Uterus (tissue), 4 donors: Measurements from ENCODE around the gene ABI3BP. TPM values are rescaled to one million over a fixed set of nuclear protein-coding genes. Genes with fewer than 3 reads are reported as not detected.
A peak's percentile ranks its signal among the peaks of the same experiment; 100 is the strongest.

Experiments used
- DNase-seq, 2 donors: peaks; one replicate each; pipeline ENCODE4 v3.0.0-alpha.2; 2019 to 2020
- H3K27ac ChIP-seq, 2 donors: fragments of 200-600 bp; sonication (generic); 1 replicate in 1 of 2; 2 replicates in 1 of 2; pipeline ENCODE4 v1.5.1; 2016 to 2018
- H3K27me3 ChIP-seq, 2 donors: fragments of 200-600 bp; sonication (generic); one replicate each; pipeline ENCODE4 v1.5.1; 2018 to 2019; ENCODE audit warnings: control low read depth in 1 of 2
- H3K36me3 ChIP-seq, 2 donors: fragments of 200-600 bp; sonication (generic); one replicate each; pipeline ENCODE4 v1.5.1; 2019; ENCODE audit warnings: control low read depth in 1 of 2
- H3K4me1 ChIP-seq, 2 donors: fragments of 200-600 bp; sonication (generic); one replicate each; pipeline ENCODE4 v1.5.1; 2018 to 2019; ENCODE audit warnings: control low read depth in 1 of 2
- H3K4me3 ChIP-seq, 2 donors: fragments of 200-600 bp; sonication (generic); 1 replicate in 1 of 2; 2 replicates in 1 of 2; pipeline ENCODE4 v1.5.1; 2018 to 2019; ENCODE audit warnings: mild to moderate bottlenecking in 1 of 2
- H3K9me3 ChIP-seq, 2 donors: fragments of 200-600 bp; sonication (generic); one replicate each; pipeline ENCODE4 v1.5.1; 2019; ENCODE audit warnings: control low read depth in 1 of 2
- POLR2A ChIP-seq, 2 donors: fragments of 450-650 bp; IDR thresholded peaks; one replicate each; pipeline ENCODE4 v1.6.1; 2016; ENCODE audit warnings: antibody characterized with exemption in 2 of 2, mild to moderate bottlenecking in 1 of 2, moderate library complexity in 1 of 2
- intact Hi-C: fragments of 100-400 bp; cut with DNase I; formaldehyde crosslinking; loops from one replicate; pipeline ENCODE4 v1.15.1; 2023; ENCODE audit warnings: low total_unique reads
- total RNA-seq, 4 donors: library from RNA; depleted of rRNA in 3 of 4; stranded (reverse); fragments of >200 nt in 3 of 4; gene quantifications; one replicate each; pipeline versions ENCODE4 v1.1.0 to v1.2.4, GENCODE V29; 2014 to 2023
- TF ChIP-seq, protein P1 (sequence below), 4 experiments: fragments of 200-600 bp in 2 of 4; fragments of 450-650 bp in 2 of 4; sonication (generic) in 2 of 4; IDR thresholded peaks; one replicate each; pipeline ENCODE4 v1.5.1; 2016 to 2019; ENCODE audit warnings: antibody characterized with exemption in 4 of 4, mild to moderate bottlenecking in 2 of 4, moderate library complexity in 1 of 4
- donor health status: DM: yes; HTN: yes; CAD: no.

Gene ABI3BP
- total RNA-seq, 4 donors from 2014 or later, result 38.8 to 156 (median 89.2) TPM

- peaks cover 0 to 6% of the 10 kb centered on the region in 2 donors for H3K4me1 ChIP-seq
- H3K4me3 ChIP-seq, result no peak overlapping the region
- no peaks in the 10 kb centered on the region for H3K27me3 ChIP-seq
- no peaks in the 10 kb centered on the region for H3K36me3 ChIP-seq
- no peak overlapping the region for H3K27ac ChIP-seq
- intact Hi-C loops, result no loop called here
- no peaks in the 10 kb centered on the region for H3K9me3 ChIP-seq
- no peak for DNase-seq
- TF ChIP-seq POLR2A (IDR thresholded peaks at IDR 0.05), result no peak
- TF ChIP-seq, protein P1, sequence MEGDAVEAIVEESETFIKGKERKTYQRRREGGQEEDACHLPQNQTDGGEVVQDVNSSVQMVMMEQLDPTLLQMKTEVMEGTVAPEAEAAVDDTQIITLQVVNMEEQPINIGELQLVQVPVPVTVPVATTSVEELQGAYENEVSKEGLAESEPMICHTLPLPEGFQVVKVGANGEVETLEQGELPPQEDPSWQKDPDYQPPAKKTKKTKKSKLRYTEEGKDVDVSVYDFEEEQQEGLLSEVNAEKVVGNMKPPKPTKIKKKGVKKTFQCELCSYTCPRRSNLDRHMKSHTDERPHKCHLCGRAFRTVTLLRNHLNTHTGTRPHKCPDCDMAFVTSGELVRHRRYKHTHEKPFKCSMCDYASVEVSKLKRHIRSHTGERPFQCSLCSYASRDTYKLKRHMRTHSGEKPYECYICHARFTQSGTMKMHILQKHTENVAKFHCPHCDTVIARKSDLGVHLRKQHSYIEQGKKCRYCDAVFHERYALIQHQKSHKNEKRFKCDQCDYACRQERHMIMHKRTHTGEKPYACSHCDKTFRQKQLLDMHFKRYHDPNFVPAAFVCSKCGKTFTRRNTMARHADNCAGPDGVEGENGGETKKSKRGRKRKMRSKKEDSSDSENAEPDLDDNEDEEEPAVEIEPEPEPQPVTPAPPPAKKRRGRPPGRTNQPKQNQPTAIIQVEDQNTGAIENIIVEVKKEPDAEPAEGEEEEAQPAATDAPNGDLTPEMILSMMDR (IDR thresholded peaks at IDR 0.05), result no peak
These were observed 276.2 kb downstream of the ABI3BP start for GRCh38 chr3:100717063-100717462.

DNA sequence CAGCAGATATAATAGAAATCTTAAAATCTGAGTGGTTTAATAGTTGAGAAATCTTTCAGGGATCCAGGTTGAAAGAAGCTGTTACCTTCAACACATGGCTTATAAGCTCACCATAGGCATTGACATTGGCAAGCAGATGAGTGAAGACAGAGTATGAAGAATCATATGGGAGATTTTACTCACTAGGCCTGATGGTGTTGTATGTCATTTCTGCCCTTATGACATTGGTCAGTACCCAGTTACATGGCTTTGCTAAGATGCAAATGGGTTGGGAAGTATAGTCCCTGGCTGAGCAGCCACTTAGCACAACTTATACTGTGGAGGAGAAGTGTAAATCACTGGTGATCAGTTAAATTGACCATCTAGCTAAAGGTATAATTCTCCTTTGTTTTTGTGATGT is 278.0 kb downstream of the ABI3BP start:
- Histone ChIP-seq H3K4me1 (peaks cover 6 to 8% of the 10 kb centered on the region in 2 donors), H3K27ac (no peak overlapping the region), H3K4me3 (no peak overlapping the region), H3K9me3 (no peaks in the 10 kb centered on the region), H3K27me3 (no peaks in the 10 kb centered on the region), H3K36me3 (no peaks in the 10 kb centered on the region)
- TF ChIP-seq, protein P1 (IDR thresholded peaks at IDR 0.05), result no peak
- TF ChIP-seq POLR2A (IDR thresholded peaks at IDR 0.05), result no peak
- no peak for DNase-seq
- intact Hi-C loops, result no loop called here

DNA sequence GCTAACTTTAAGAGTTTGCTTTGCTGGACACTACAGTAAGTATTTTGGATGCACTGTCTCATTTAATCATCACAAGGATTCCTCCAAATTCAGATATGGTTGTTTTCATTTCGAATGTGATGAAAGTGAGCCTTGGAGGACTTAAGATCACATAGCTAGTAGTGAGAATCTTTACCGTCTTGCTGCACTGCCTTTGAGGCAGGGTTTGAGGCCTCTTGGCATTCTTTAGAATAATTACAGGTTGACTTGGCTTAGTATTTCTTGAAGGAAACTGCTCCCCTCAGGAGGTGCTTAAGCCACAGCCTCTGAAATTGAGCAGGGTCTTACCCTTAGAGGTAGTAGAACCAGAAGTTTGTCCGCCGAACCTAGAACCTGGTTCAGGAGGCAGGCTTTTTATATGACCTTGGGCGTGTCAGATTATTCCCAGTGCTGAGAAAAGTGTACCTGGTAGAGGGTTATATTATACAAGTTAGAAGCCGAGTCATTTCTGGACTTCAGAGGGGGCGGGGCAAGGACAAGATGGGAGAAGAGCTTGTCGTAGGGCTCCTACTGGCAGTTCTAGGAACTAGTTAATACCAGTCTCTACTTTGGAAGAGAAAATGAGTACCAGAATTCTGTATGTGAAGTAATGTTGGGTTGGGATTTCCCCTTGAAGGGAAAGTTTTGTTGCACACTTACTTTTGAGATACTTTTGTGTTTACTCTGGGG is 282.8 kb downstream of the ABI3BP start:
- no peaks in the 10 kb centered on the region for H3K27me3 ChIP-seq
- peak overlapping the region; percentile 95 to 98 for H3K27ac ChIP-seq
- no peak for DNase-seq
- peaks cover 0 to 8% of the 10 kb centered on the region in 2 donors for H3K4me1 ChIP-seq
- H3K4me3 ChIP-seq, result peak overlapping the region; percentile 83 to 87
- TF ChIP-seq, protein P1 (IDR thresholded peaks at IDR 0.05), result no peak
- no peak for TF ChIP-seq POLR2A (IDR thresholded peaks at IDR 0.05)
- intact Hi-C loops, result no loop called here
- no peaks in the 10 kb centered on the region for H3K36me3 ChIP-seq
- no peaks in the 10 kb centered on the region for H3K9me3 ChIP-seq

DNA sequence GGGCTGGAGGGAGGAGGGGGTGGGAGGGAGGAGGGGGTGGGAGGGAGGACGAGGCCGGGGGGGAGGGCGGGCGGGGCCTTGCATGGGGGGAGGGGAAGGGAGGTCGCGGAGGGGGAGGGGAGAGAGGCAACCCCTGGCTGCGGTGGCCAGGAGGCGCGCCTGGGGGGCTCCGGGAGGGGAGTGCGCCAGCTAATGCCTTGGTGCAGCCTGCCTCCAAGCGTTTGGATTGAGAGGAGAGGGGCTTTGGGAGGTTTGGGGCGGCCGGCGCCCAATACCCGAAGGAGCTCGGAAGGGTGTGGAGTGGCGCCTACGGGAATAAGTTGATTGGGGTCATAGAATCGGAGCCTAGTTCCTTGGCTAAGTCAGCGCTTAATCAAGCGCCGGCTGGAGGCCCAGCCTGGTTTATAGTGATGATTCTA is 283.4 kb downstream of the ABI3BP start:
- Histone ChIP-seq H3K36me3 (no peaks in the 10 kb centered on the region), H3K27me3 (no peaks in the 10 kb centered on the region), H3K27ac (peak overlapping the region; percentile 95 to 98), H3K4me3 (peak overlapping the region; percentile 83 to 87), H3K4me1 (peaks cover 0 to 8% of the 10 kb centered on the region in 2 donors), H3K9me3 (no peaks in the 10 kb centered on the region)
- TF ChIP-seq POLR2A (IDR thresholded peaks at IDR 0.05), result no peak
- TF ChIP-seq, protein P1 (IDR thresholded peaks at IDR 0.05), result no peak
- DNase-seq, result peak; percentile 26 to 43
- intact Hi-C loops, result no loop called here

- peak; percentile 98 to 99 for DNase-seq
- Histone ChIP-seq H3K4me1 (peaks cover 0 to 8% of the 10 kb centered on the region in 2 donors), H3K36me3 (no peaks in the 10 kb centered on the region), H3K9me3 (no peaks in the 10 kb centered on the region), H3K27ac (peak within 1 kb of the TSS; percentile 95 to 98), H3K4me3 (peak within 1 kb of the TSS; percentile 83 to 87), H3K27me3 (no peaks in the 10 kb centered on the region)
- peak; percentile 67 to 79 for TF ChIP-seq POLR2A (IDR thresholded peaks at IDR 0.05)
- TF ChIP-seq, protein P1 (IDR thresholded peaks at IDR 0.05), result peak in 2 of 4 experiments; percentile 7 to 27
- intact Hi-C loops, result no loop called here
These were observed 284.0 kb downstream of the ABI3BP start, which contains the start of gene TFG for GRCh38 chr3:100708989-100709841. Gene TFG (plus strand): TSS chr3:100709494. CDS start chr3:100713686, 4,192 bp downstream.
